Bronchial epithelial cell (primary cell): ENCODE measurements around the gene C19orf25. TPM values are rescaled to one million over a fixed set of nuclear protein-coding genes. Genes with fewer than 3 reads are reported as not detected.

ENCODE experiments used
- DNase-seq: peaks from one replicate; pipeline ENCODE4 v3.0.0-alpha.2; 2010; ENCODE audit warnings: low read depth
- FAIRE-seq: peaks from 2 replicates; lab custom pipeline; 2011; peaks lifted over from hg19 to GRCh38; lab: Jason Lieb, UNC
- H3K27me3 ChIP-seq: 2 replicates; pipeline ENCODE4 v1.5.1; 2011; ENCODE audit warnings: low read length; ENCODE audit not compliant: control insufficient read depth, insufficient read depth
- H3K36me3 ChIP-seq: 2 replicates; pipeline ENCODE4 v1.5.1; 2011; ENCODE audit warnings: low read length; ENCODE audit not compliant: control insufficient read depth, insufficient read depth
- H3K4me3 ChIP-seq: 2 replicates; pipeline ENCODE4 v1.5.1; 2011; ENCODE audit warnings: mild to moderate bottlenecking, low read depth, low read length, control low read depth
- total RNA-seq: library from RNA; depleted of rRNA; stranded (reverse); fragments of >200 nt; gene quantifications from 2 replicates; pipeline ENCODE4 v1.2.1, GENCODE V29; 2014
- TF ChIP-seq, protein P1 (sequence below): IDR thresholded peaks from 2 replicates; pipeline ENCODE4 v1.5.1; 2011; ENCODE audit warnings: mild to moderate bottlenecking, moderate library complexity, low read length, control low read depth, inconsistent platforms; ENCODE audit not compliant: insufficient read depth, severe bottlenecking

Gene C19orf25
- total RNA-seq, 1 donor from 2014 or later: 24.7 TPM

DNA sequence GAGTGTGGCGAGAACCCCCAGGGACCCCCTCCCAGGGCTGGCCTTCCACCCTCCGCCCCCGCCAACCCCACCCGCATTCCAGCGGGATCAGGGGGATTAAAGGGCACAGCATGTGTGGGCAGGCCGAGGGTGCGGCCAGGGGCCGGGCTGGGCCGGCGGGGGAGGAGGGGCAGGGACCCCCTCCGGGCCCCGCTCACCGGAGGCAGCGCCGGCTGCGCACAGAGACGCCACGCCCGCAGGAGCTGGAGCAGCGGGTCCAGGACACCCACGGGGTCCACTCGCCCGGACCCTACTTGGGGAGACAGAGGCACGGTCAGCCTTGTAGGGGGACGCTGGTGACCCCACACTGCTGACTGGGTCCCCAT lies 31.4 kb upstream of the C19orf25 start:
- Histone ChIP-seq H3K4me3 (no peak overlapping the region), H3K36me3 (peaks cover 1% of the 10 kb centered on the region), H3K27me3 (no peaks in the 10 kb centered on the region)
- FAIRE-seq (no peak), DNase-seq (no peak)
- TF ChIP-seq, protein P1, sequence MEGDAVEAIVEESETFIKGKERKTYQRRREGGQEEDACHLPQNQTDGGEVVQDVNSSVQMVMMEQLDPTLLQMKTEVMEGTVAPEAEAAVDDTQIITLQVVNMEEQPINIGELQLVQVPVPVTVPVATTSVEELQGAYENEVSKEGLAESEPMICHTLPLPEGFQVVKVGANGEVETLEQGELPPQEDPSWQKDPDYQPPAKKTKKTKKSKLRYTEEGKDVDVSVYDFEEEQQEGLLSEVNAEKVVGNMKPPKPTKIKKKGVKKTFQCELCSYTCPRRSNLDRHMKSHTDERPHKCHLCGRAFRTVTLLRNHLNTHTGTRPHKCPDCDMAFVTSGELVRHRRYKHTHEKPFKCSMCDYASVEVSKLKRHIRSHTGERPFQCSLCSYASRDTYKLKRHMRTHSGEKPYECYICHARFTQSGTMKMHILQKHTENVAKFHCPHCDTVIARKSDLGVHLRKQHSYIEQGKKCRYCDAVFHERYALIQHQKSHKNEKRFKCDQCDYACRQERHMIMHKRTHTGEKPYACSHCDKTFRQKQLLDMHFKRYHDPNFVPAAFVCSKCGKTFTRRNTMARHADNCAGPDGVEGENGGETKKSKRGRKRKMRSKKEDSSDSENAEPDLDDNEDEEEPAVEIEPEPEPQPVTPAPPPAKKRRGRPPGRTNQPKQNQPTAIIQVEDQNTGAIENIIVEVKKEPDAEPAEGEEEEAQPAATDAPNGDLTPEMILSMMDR: no peak

DNA sequence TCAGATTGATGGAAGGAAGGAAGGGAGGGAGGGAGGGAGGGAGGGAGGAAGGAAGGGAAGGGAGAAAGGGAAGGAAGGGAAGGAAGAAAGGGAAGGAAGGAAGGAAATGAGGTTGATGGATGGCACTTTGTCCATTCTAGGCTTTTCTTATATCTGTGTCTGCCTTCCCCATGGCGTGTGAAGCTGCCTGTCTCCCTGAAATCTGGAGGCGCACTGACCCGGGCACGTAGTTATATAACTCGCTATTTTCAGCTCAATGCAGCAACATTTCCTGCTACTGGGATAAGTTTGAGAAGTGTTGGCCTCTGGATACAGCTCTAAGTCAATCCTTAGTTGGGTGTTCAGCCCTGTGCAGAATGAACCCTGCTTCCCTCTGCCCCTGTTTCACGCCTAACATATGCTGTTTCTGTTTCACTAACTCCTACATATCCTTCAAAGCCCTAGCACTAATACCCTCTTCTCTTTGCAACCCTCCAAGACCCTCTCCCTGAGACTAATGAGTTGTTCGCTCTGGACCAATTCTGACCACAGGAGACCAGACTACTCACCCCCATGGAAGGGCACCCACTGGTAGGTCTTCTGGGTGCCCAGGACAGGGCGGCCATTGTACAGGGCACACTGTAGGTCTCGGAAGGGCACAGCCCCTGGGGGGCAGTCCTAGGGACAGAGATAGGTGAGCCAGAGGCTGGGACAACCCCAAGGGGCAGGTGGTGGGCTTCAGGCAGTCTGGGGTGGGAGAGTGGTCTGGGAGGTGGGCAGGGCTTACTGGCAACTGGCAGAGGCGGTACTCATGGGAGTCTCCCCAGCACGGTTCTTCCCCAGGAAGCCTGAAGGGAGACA lies 30.8 kb upstream of the C19orf25 start:
- DNase-seq (no peak), FAIRE-seq (no peak)
- Histone ChIP-seq H3K27me3 (no peaks in the 10 kb centered on the region), H3K4me3 (no peak overlapping the region), H3K36me3 (peaks cover 1% of the 10 kb centered on the region)
- TF ChIP-seq, protein P1: no peak

DNA sequence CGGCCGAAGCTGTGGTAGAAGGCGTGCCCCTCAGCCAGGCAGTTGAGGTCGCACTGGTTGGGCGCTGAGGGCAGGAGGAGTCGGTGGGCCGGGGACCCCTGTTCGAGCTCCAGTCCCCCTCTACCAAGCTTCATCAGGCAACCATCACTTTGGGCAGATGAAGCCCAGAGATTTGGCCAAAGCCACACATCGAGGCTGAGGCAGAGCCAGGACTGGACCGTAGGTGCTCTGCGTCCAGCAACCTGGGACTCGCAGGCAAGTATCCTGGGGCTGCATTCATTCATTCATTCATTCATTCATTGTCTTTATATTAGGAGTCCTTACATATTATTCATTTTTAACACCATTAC lies 29.5 kb upstream of the C19orf25 start:
- Histone ChIP-seq H3K4me3 (peak overlapping the region; percentile 48), H3K36me3 (peaks cover 1% of the 10 kb centered on the region), H3K27me3 (no peaks in the 10 kb centered on the region)
- TF ChIP-seq, protein P1: no peak
- DNase-seq (no peak), FAIRE-seq (no peak)

DNA sequence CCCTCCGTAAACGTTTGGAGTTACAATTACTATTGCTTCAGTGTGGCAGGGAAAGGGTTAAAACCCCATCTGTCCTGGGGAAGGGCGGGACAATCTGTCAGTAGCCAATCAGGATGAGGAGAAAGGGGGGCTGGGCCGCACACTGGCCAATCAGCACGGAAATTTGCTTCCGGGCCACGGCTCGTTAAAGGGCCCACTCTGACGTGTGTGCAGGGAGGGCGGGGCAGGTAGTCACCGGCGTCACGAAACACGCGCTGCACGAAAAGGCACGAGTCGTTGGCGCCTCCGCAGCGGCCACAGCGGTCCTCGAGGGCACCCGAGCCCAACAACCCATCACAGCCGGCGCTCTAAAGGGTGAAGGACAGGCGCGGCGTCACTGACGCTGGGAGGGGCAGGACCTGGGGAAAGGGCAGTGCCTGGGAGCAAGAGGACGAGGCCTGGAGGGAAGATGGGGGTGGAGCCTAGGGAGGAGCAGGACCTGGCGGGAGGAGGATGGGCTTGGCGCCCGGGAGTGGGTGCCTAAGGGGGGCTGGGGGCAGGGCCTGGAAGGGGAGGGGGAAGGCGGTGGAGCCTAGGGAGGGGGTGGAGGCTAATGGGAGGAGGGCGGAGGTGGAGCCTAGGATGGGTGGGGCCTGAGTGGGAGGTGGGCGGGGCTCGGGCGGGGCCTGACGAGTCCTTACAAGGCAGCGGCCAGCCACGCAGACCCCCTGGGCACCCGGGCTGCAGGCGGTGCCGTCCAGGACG lies 28.9 kb upstream of the C19orf25 start:
- FAIRE-seq: peak; percentile 7
- Histone ChIP-seq H3K36me3 (peaks cover 1% of the 10 kb centered on the region), H3K4me3 (peak overlapping the region; percentile 48), H3K27me3 (no peaks in the 10 kb centered on the region)
- peak; percentile 83 for DNase-seq
- TF ChIP-seq, protein P1: no peak

DNA sequence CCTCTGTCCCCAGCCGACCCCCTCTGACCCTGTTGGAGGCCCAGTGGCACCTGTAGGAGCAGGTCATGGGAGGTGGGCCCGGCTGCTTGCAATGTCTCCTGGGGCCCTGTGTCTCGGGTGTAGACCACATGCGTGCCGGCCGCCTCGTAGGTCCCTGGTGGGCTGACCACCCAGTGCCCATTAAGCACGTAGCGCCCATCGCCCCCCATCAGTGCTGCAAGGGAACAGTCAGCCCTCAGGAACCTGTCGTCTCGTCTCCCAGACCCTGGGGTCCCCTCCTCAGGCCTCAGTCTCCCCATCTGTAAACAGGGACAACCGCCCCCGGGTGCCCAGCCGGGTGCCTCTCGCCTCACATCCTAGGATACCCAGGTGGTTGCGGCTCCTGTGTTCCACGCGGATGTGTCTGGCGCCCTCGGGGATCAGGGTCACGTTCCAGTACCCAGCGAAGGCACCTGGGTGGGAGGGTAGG lies 28.2 kb upstream of the C19orf25 start:
- no peak for DNase-seq
- Histone ChIP-seq H3K4me3 (no peak overlapping the region), H3K27me3 (no peaks in the 10 kb centered on the region), H3K36me3 (peaks cover 1% of the 10 kb centered on the region)
- no peak for FAIRE-seq
- TF ChIP-seq, protein P1: no peak
